ENCODE results near the gene SLC35D3. TPM values are rescaled to one million over a fixed set of nuclear protein-coding genes. Genes with fewer than 3 reads are reported as not detected.
"Not testable (repeated sequence)": the region's sequence is repeated elsewhere in the genome, so short reads cannot be mapped to it uniquely, and the experiment has no call there.

SLC35D3 gene
- polyA plus RNA-seq, 1 experiment = not detected

DNA sequence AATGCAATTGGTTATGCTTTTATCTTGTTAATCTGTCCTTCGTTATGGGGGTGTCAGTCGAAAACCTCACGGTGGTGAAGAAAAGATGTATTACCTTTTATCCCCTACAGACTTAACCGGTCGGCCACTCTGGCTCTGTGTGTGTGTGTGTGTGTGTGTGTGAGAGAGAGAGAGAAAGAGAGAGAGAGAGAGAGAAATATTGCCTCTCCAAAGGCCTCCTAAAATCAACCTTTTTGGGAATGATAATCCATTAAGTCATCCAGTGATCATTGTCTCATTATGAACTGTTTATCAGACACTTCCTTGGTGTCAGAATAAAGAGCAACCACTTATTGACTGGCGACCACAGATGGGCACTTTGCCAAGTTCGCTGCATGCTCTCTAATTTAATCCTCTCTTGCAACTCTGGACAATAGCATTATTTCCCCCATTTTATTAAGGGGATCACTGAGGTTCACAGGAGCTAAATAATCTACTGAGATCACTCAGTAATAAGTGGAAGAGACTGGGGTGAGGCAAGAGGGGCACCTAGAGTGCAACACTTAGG is 30.7 kb downstream of the SLC35D3 start:
- DNase-seq (ENCODE audit: low read depth) = no peak

DNA sequence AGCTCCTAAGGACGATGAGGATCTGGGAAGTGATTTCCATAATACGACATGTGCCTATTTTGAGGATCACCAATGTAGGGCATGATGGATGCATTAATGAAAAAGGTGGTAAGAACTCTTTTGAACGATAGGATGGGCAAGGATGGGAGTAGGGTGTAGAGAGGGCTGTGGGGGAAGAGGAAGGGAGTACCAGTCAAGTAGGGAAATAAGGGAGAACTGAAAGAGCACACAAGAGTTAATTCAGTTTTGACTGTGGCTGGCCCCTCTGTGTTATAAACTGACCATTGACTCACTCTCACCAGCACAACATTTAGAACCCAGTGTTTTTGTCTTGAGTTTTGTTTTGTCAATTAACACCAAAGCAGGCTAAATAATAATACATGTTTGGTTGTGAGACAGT is 33.0 kb downstream of the SLC35D3 start:
- Histone ChIP-seq H3K27me3 (ENCODE audit: control insufficient read depth, insufficient read depth, low read length) (no peaks in the 10 kb centered on the region), H3K4me3 (ENCODE audit: low read depth, low read length) (no peak overlapping the region), H3K36me3 (ENCODE audit: control insufficient read depth, insufficient read depth, low read length) (no peaks in the 10 kb centered on the region)
- DNase-seq (ENCODE audit: low read depth) = no peak
- POLR2A ChIA-PET = no interaction called here
- TF ChIP-seq, protein P1, sequence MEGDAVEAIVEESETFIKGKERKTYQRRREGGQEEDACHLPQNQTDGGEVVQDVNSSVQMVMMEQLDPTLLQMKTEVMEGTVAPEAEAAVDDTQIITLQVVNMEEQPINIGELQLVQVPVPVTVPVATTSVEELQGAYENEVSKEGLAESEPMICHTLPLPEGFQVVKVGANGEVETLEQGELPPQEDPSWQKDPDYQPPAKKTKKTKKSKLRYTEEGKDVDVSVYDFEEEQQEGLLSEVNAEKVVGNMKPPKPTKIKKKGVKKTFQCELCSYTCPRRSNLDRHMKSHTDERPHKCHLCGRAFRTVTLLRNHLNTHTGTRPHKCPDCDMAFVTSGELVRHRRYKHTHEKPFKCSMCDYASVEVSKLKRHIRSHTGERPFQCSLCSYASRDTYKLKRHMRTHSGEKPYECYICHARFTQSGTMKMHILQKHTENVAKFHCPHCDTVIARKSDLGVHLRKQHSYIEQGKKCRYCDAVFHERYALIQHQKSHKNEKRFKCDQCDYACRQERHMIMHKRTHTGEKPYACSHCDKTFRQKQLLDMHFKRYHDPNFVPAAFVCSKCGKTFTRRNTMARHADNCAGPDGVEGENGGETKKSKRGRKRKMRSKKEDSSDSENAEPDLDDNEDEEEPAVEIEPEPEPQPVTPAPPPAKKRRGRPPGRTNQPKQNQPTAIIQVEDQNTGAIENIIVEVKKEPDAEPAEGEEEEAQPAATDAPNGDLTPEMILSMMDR (IDR thresholded peaks at IDR 0.05; ENCODE audit: insufficient read depth, low read depth, low read length) = no peak
- CTCF ChIA-PET = no interaction called here

More for the DNA sequence above, 30.7 kb downstream of the SLC35D3 start:
- Histone ChIP-seq H3K4me3 (ENCODE audit: low read depth, low read length) (no peak overlapping the region), H3K27me3 (ENCODE audit: control insufficient read depth, insufficient read depth, low read length) (no peaks in the 10 kb centered on the region), H3K36me3 (ENCODE audit: control insufficient read depth, insufficient read depth, low read length) (no peaks in the 10 kb centered on the region)
- TF ChIP-seq, protein P1 (IDR thresholded peaks at IDR 0.05; ENCODE audit: insufficient read depth, low read depth, low read length) = no peak
- POLR2A ChIA-PET = no interaction called here
- CTCF ChIA-PET = no interaction called here

DNA sequence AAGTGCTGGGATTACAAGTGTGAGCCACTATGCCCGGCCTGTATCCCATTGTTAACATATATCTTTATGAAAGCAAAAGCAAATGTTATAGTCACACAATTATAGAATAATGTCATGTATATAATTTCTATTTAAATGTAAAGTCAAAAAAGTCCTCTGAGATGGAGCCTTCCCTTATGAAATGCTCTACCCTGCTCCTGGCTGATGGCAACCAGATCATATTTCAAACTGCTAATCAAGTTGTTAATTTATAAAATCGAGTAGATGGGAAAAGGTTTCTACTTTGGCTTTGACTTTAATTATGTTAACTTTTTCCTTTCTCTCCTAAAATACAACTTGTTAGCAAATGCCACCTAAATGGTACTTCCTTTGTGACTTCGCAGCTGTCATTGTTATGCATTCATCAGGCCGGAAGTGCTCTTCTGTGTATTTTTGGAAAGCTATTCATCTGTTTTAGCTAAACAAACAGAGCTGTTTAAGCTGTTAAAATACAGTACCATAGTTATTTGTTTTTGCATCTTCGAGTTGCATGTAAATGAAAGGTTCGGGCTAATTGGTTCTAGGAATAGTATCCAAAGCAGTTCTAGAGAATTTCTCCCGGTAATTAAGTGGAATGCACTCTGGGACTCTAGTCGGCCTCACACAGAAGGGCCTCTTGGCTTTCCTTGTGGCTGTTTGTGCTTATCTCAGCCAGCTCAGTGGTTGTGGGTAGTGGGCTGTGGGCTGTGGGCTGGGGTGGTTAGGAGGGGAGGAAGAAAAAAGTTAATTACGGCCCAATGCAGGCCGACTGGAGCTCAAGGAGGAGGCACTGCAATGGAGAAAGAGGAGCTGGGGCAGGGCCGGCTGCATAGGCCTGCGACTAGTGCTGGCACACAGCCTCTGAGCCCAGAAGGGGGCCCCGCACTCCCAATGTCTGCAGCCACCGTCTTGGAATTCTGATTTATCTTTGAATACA is 34.8 kb downstream of the SLC35D3 start:
- POLR2A ChIA-PET = interaction anchor here (0.6 kb wide), 1 partner anchor 58 kb away, joined by 7 read pairs; no protein-coding TSS in a partner anchor
- CTCF ChIA-PET = no interaction called here

DNA sequence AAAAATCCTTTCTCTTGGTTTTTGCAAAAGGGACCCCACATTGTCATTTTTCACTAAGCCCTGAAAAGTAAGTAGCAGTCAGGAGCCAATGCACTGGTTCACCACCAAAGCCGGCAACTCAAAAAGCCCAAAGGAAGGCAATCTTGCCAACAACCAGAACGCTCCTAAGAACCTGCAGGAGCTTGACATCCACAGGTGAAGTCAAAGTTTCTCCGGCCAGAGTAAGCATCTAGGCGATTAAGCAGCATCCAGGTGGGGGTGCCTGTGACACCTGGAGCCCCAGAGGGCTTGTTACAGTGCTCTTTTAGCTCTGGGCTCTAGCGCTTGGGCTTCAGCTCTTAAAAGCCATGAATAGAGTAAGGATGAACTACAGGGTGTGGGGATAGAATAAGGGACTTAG is 36.1 kb downstream of the SLC35D3 start:
- Histone ChIP-seq H3K27me3 (ENCODE audit: control insufficient read depth, insufficient read depth, low read length) (no peaks in the 10 kb centered on the region; the same call in 1 of the 2 replicates), H3K4me3 (ENCODE audit: low read depth, low read length) (no peak overlapping the region), H3K36me3 (ENCODE audit: control insufficient read depth, insufficient read depth, low read length) (no peaks in the 10 kb centered on the region)
- TF ChIP-seq, protein P1 (IDR thresholded peaks at IDR 0.05; ENCODE audit: insufficient read depth, low read depth, low read length) = no peak
- ChIA-PET POLR2A (no interaction called here), CTCF (interaction anchor here (1.1 to 2.0 kb wide), 2 partner anchors 11 to 57 kb away, joined by 3 to 5 read pairs; no protein-coding TSS in a partner anchor)
- no peak for DNase-seq (ENCODE audit: low read depth)

More for the DNA sequence above, 34.8 kb downstream of the SLC35D3 start:
- TF ChIP-seq, protein P1 (IDR thresholded peaks at IDR 0.05; ENCODE audit: insufficient read depth, low read depth, low read length) = no peak
- no peak for DNase-seq (ENCODE audit: low read depth)
- Histone ChIP-seq H3K27me3 (ENCODE audit: control insufficient read depth, insufficient read depth, low read length) (no peaks in the 10 kb centered on the region), H3K36me3 (ENCODE audit: control insufficient read depth, insufficient read depth, low read length) (no peaks in the 10 kb centered on the region), H3K4me3 (ENCODE audit: low read depth, low read length) (no peak overlapping the region)

DNA sequence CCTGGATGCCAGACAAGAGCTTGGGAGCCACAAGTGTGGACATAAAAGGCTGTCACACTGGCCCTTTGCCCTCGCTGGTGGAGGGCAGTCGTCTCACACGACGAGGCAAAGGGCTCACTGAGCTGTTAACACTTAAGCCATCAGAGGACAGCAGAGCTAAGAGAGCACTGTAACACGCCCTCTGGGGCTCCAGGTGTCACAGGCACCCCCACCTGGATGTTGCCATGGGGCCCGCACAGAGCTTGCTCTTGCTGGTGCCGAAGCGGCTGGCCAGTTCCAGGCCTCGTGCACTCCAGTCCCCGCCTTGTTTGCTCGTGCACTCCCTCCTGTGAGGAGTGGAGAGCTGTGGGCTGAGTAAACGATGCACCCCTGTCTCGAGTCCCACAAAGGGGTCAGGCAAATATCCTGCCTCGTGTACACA is 37.4 kb downstream of the SLC35D3 start:
- DNase-seq (ENCODE audit: low read depth) = no peak
- TF ChIP-seq, protein P1 (IDR thresholded peaks at IDR 0.05; ENCODE audit: insufficient read depth, low read depth, low read length) = no peak
- CTCF ChIA-PET = interaction anchor here (0.6 to 2.0 kb wide), 3 partner anchors 8 to 56 kb away, joined by 3 to 5 read pairs (median 3); no protein-coding TSS in a partner anchor
- Histone ChIP-seq H3K36me3 (ENCODE audit: control insufficient read depth, insufficient read depth, low read length) (no peaks in the 10 kb centered on the region), H3K4me3 (ENCODE audit: low read depth, low read length) (no peak overlapping the region), H3K27me3 (ENCODE audit: control insufficient read depth, insufficient read depth, low read length) (peaks cover 2% of the 10 kb centered on the region)
- POLR2A ChIA-PET = no interaction called here

DNA sequence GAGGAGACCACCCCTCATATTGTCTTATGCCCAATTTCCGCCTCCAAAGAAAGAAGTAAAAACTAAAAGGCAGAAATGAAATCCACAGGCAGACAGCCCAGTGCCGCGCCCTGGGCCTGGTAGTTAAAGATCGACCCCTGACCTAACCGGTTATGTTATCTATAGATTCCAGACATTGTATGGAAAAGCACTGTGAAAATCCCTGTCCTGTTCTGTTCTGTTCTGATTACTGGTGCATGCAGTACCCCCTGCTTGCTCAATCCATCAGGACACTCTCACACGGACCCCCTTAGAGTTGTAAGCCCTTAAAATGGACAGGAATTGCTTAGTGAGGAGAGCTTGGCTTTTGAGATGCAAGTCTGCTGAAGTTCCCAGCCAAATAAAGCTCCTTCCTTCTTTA is 37.8 kb downstream of the SLC35D3 start:
- DNase-seq (ENCODE audit: low read depth); POLR2A ChIA-PET: not testable (repeated sequence)

More for the DNA sequence above, 37.8 kb downstream of the SLC35D3 start:
- not testable (repeated sequence) for H3K36me3 ChIP-seq (ENCODE audit: control insufficient read depth, insufficient read depth, low read length); H3K27me3 ChIP-seq (ENCODE audit: control insufficient read depth, insufficient read depth, low read length); H3K4me3 ChIP-seq (ENCODE audit: low read depth, low read length)
- CTCF ChIA-PET = interaction anchor here (2.0 kb wide), 1 partner anchor 9 kb away, joined by 5 read pairs; no protein-coding TSS in a partner anchor
